Spinal cord (tissue), 10 donors: ENCODE measurements around the gene ABCC5. TPM values are rescaled to one million over a fixed set of nuclear protein-coding genes. Genes with fewer than 3 reads are reported as not detected.

Source experiments
- DNase-seq, 6 donors: peaks; one replicate each; pipeline versions ENCODE4 v3.0.0 to v3.0.0-alpha.2; 2013 to 2015; ENCODE audit warnings: low spot score in 6 of 6, low read depth in 4 of 6
- H3K27ac ChIP-seq: one replicate; pipeline ENCODE4 v1.5.1; 2013; ENCODE audit warnings: low read depth, low read length, control low read depth
- H3K27me3 ChIP-seq: one replicate; pipeline ENCODE4 v1.6.1; 2013; ENCODE audit warnings: low read length; ENCODE audit not compliant: control insufficient read depth, insufficient read depth
- H3K36me3 ChIP-seq: one replicate; pipeline ENCODE4 v1.6.1; 2013; ENCODE audit warnings: low read length; ENCODE audit not compliant: control insufficient read depth, insufficient read depth
- H3K4me1 ChIP-seq: one replicate; pipeline ENCODE4 v1.6.1; 2013; ENCODE audit warnings: low read length; ENCODE audit not compliant: control insufficient read depth, insufficient read depth
- H3K4me3 ChIP-seq: one replicate; pipeline ENCODE4 v1.5.1; 2013; ENCODE audit warnings: low read depth, low read length, control low read depth
- H3K9me3 ChIP-seq: one replicate; pipeline ENCODE4 v1.6.1; 2013; ENCODE audit warnings: low read length; ENCODE audit not compliant: control insufficient read depth, insufficient read depth
- WGBS: methylation state at CpG from one replicate; pipeline ENCODE4 v1.1.5; 2013; ENCODE audit warnings: missing lambda C conversion rate; ENCODE audit not compliant: insufficient coverage; 5-methylcytosine and 5-hydroxymethylcytosine counted together
- polyA plus RNA-seq, 2 donors: library from polyadenylated mRNA; unstranded; fragments of 120-200 nt; gene quantifications; one replicate each; pipeline ENCODE4 v1.2.1, GENCODE V29; 2013; ENCODE audit not compliant: insufficient read length in 2 of 2
- total RNA-seq, 2 donors: library from RNA; depleted of rRNA in 1 of 2; stranded (reverse); fragments of 120-200 nt in 1 of 2; fragments of >200 nt in 1 of 2; gene quantifications; one replicate each; pipeline versions ENCODE4 v1.2.3 to v1.2.4, GENCODE V29; 2013 to 2014
- donor health status: healthy.

ABCC5 gene
- total and polyA plus RNA-seq, 4 donors = 40.7 to 89.2 (median 60.1) TPM

- WGBS = 83% methylated on average over 10 of the region's 13 CpGs
- H3K36me3 ChIP-seq = no peaks in the 10 kb centered on the region
- H3K4me3 ChIP-seq = no peak overlapping the region
- no peak for DNase-seq
- no peaks in the 10 kb centered on the region for H3K4me1 ChIP-seq
- no peaks in the 10 kb centered on the region for H3K27me3 ChIP-seq
- H3K9me3 ChIP-seq = no peaks in the 10 kb centered on the region
- H3K27ac ChIP-seq = no peak overlapping the region
Observed at GRCh38 chr3:183906234-183906921, 111.3 kb downstream of the ABCC5 start.

- no peak overlapping the region for H3K27ac ChIP-seq
- no peak for DNase-seq
- H3K27me3 ChIP-seq = no peaks in the 10 kb centered on the region
- 69% methylated on average over 13 of the region's 14 CpGs for WGBS
- no peaks in the 10 kb centered on the region for H3K9me3 ChIP-seq
- H3K4me1 ChIP-seq = no peaks in the 10 kb centered on the region
- H3K36me3 ChIP-seq = no peaks in the 10 kb centered on the region
- no peak overlapping the region for H3K4me3 ChIP-seq
Observed at GRCh38 chr3:183904833-183905780, 112.6 kb downstream of the ABCC5 start.

DNA sequence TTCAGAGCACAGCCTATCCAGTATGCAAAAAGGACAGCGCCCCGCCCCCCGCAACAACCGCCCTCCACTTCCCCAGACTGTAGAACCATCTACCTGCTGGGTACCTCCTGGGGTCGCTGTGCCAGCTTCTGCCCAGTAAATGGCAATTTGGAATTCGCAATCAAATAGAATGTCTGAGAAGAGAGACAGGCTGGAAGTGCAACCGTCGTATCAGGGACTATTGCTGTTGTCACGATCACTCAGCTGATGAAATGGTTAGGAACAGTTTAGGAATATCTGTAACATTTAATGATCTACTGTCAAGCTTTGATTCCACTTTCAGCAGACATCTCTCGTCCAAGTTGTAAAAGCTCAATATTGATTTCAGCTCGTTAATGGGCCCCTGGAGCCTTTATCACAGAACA, 119.7 kb downstream of the ABCC5 start:
- no peak overlapping the region for H3K4me3 ChIP-seq
- no peak overlapping the region for H3K27ac ChIP-seq
- H3K36me3 ChIP-seq = no peaks in the 10 kb centered on the region
- H3K4me1 ChIP-seq = peaks cover 3% of the 10 kb centered on the region
- WGBS = 59% methylated on average over 8 of the region's 11 CpGs
- peak in 1 of 6 donors; percentile 50 for DNase-seq
- no peaks in the 10 kb centered on the region for H3K27me3 ChIP-seq
- no peaks in the 10 kb centered on the region for H3K9me3 ChIP-seq

DNA sequence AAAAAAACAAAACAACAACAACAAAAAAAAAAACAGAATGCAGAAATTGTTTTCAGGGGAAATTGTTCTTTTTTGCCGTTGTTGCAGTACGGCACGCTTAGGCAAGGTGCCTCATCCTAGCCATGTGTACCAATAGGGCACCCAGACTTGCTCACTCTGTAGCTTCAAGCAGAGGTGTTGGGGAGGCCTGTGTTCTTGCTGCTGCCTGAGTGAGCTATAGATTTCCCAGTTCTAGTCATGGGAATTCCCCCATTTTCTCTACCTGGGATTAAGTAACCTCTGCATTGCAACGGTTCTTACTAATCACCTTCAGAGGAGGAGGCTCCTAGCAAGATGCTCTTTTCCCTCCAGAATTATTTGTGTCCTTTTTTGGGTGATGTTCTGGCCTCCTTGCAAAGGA, 120.1 kb downstream of the ABCC5 start:
- no peak overlapping the region for H3K27ac ChIP-seq
- no peak for DNase-seq
- no peaks in the 10 kb centered on the region for H3K9me3 ChIP-seq
- no peak overlapping the region for H3K4me3 ChIP-seq
- no peaks in the 10 kb centered on the region for H3K27me3 ChIP-seq
- H3K36me3 ChIP-seq = no peaks in the 10 kb centered on the region
- H3K4me1 ChIP-seq = peaks cover 3% of the 10 kb centered on the region
- WGBS = 94% methylated on average over 3 of the region's 4 CpGs

GRCh38 chr3:183896610-183897009, 121.1 kb downstream of the ABCC5 start:
- Histone ChIP-seq H3K4me3 (no peak overlapping the region), H3K27me3 (no peaks in the 10 kb centered on the region), H3K27ac (no peak overlapping the region), H3K4me1 (peaks cover 3% of the 10 kb centered on the region), H3K36me3 (no peaks in the 10 kb centered on the region), H3K9me3 (no peaks in the 10 kb centered on the region)
- DNase-seq = no peak
- 57% methylated on average over 2 of the region's 2 CpGs for WGBS

GRCh38 chr3:183896184-183896583, 121.5 kb downstream of the ABCC5 start:
- 90% methylated on average over 3 of the region's 3 CpGs for WGBS
- Histone ChIP-seq H3K4me1 (peaks cover 3% of the 10 kb centered on the region), H3K4me3 (no peak overlapping the region), H3K9me3 (no peaks in the 10 kb centered on the region), H3K36me3 (no peaks in the 10 kb centered on the region), H3K27ac (no peak overlapping the region), H3K27me3 (no peaks in the 10 kb centered on the region)
- DNase-seq = no peak

DNA sequence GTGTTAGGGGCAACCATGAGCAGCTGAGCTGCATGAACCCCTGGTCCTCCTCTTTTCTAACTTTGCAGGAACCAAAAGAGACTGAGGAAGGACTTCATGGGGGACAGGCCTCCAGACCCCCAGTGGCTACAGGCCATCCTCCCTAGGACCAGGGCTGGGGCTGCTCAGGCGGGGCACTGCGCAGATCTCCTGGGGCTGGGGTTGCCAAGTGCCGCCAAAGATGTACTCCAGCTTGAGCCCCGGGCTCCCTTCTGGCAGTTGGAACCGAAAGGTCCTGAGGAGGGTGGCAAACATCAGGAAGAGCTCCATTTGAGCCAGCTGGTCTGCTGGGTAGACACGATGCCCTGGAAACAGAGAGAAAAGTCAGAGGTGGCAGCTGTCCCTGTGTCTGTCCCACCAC, 121.9 kb downstream of the ABCC5 start:
- WGBS = 84% methylated on average over 6 of the region's 6 CpGs
- Histone ChIP-seq H3K9me3 (no peaks in the 10 kb centered on the region), H3K27ac (no peak overlapping the region), H3K27me3 (no peaks in the 10 kb centered on the region), H3K36me3 (no peaks in the 10 kb centered on the region), H3K4me1 (peaks cover 3% of the 10 kb centered on the region), H3K4me3 (no peak overlapping the region)
- no peak for DNase-seq

- Histone ChIP-seq H3K9me3 (no peaks in the 10 kb centered on the region), H3K27ac (no peak overlapping the region), H3K36me3 (no peaks in the 10 kb centered on the region), H3K4me3 (no peak overlapping the region), H3K4me1 (peaks cover 3% of the 10 kb centered on the region), H3K27me3 (no peaks in the 10 kb centered on the region)
- DNase-seq = peak in 2 of 6 donors; percentile 68 to 76
- 86% methylated on average over 1 of the region's 5 CpGs for WGBS
Observed at GRCh38 chr3:183895296-183895695, 122.4 kb downstream of the ABCC5 start.

GRCh38 chr3:183892610-183893214, 125.0 kb downstream of the ABCC5 start:
- Histone ChIP-seq H3K27me3 (no peaks in the 10 kb centered on the region), H3K4me3 (no peak overlapping the region), H3K9me3 (no peaks in the 10 kb centered on the region), H3K27ac (no peak overlapping the region), H3K4me1 (peaks cover 3% of the 10 kb centered on the region), H3K36me3 (no peaks in the 10 kb centered on the region)
- 54% methylated on average over 8 of the region's 9 CpGs for WGBS
- DNase-seq = no peak
